GM23338 (cell line): ENCODE measurements around the gene FLOT2. TPM values are rescaled to one million over a fixed set of nuclear protein-coding genes. Genes with fewer than 3 reads are reported as not detected.

Experiments used
- ATAC-seq: fragments of 200-7000 bp; cut with Tn5 transposase; 3 replicates; pipeline ENCODE4 v1.9.1; 2020
- DNase-seq: peaks from one replicate; pipeline ENCODE4 v3.0.0-alpha.2; 2015; ENCODE audit warnings: low spot score
- H2AFZ ChIP-seq: fragments of 200-600 bp; sonication (generic); 2 replicates; pipeline ENCODE4 v1.8.0; 2016; ENCODE audit warnings: antibody characterized with exemption, mild to moderate bottlenecking, moderate library complexity
- H3F3A ChIP-seq: fragments of 200-600 bp; sonication (generic); replicated peaks from 2 replicates; pipeline ENCODE4 v1.8.0; 2017; ENCODE audit warnings: antibody characterized with exemption, mixed run types, low read depth
- H3K27ac ChIP-seq: fragments of 200-600 bp; sonication (generic); 2 replicates; pipeline ENCODE4 v1.6.1; 2016; ENCODE audit warnings: low read depth
- H3K27me3 ChIP-seq: fragments of 200-600 bp; sonication (generic); 2 replicates; pipeline ENCODE4 v1.8.0; 2016; ENCODE audit warnings: mild to moderate bottlenecking, mixed run types, moderate library complexity; ENCODE audit not compliant: insufficient read depth
- H3K36me3 ChIP-seq: fragments of 200-600 bp; sonication (generic); 2 replicates; pipeline ENCODE4 v1.8.0; 2016; ENCODE audit warnings: mild to moderate bottlenecking; ENCODE audit not compliant: insufficient read depth
- H3K4me1 ChIP-seq: fragments of 200-600 bp; sonication (generic); 2 replicates; pipeline ENCODE4 v1.8.0; 2016; ENCODE audit warnings: mild to moderate bottlenecking, moderate library complexity; ENCODE audit not compliant: insufficient read depth
- H3K4me2 ChIP-seq: fragments of 200-600 bp; sonication (generic); 2 replicates; pipeline ENCODE4 v1.7.1; 2017; ENCODE audit warnings: mixed run types
- H3K4me3 ChIP-seq: fragments of 200-600 bp; sonication (generic); 2 replicates; pipeline ENCODE4 v1.6.1; 2016; ENCODE audit warnings: mixed run types
- H3K79me2 ChIP-seq: fragments of 200-600 bp; sonication (generic); replicated peaks from 2 replicates; pipeline ENCODE4 v1.8.0; 2017; ENCODE audit warnings: mild to moderate bottlenecking; ENCODE audit not compliant: insufficient read depth
- H3K9me2 ChIP-seq: fragments of 200-600 bp; sonication (generic); 2 replicates; pipeline ENCODE4 v1.8.0; 2017; ENCODE audit not compliant: insufficient read depth
- H4K20me1 ChIP-seq: fragments of 200-600 bp; sonication (generic); replicated peaks from 2 replicates; pipeline ENCODE4 v1.8.0; 2017; ENCODE audit warnings: mild to moderate bottlenecking; ENCODE audit not compliant: insufficient read depth
- H3K27ac Mint-ChIP-seq: 2 replicates; pipeline ENCODE4 v1.8.0; 2020; ENCODE audit warnings: inconsistent platforms, mild to moderate bottlenecking, moderate library complexity, mixed read lengths
- H3K27me3 Mint-ChIP-seq: 3 replicates; pipeline ENCODE4 v1.8.0; 2022; ENCODE audit warnings: low read depth, mild to moderate bottlenecking, moderate library complexity, mixed read lengths, inconsistent platforms; ENCODE audit not compliant: insufficient read depth, poor library complexity
- H3K36me3 Mint-ChIP-seq: 3 replicates; pipeline ENCODE4 v1.8.0; 2021; ENCODE audit warnings: low read depth, mild to moderate bottlenecking, inconsistent platforms, moderate library complexity, mixed read lengths
- H3K4me1 Mint-ChIP-seq: 3 replicates; pipeline ENCODE4 v1.8.0; 2020; ENCODE audit warnings: mild to moderate bottlenecking, inconsistent platforms, mixed read lengths
- H3K4me3 Mint-ChIP-seq: 3 replicates; pipeline ENCODE4 v1.8.0; 2021; ENCODE audit warnings: moderate library complexity, mild to moderate bottlenecking, inconsistent platforms, mixed read lengths
- H3K9me3 Mint-ChIP-seq: 3 replicates; pipeline ENCODE4 v1.8.0; 2020; ENCODE audit warnings: moderate library complexity, mild to moderate bottlenecking, inconsistent platforms, mixed read lengths
- CREB1 ChIP-seq: fragments of 250-450 bp; sonication (Bioruptor Pico); IDR thresholded peaks from 2 replicates; pipeline ENCODE4 v1.5.0; 2020; ENCODE audit warnings: low read depth, mild to moderate bottlenecking, moderate library complexity
- EZH2 ChIP-seq: fragments of 200-600 bp; sonication (generic); IDR thresholded peaks from one replicate; pipeline ENCODE4 v1.8.0; 2017; ENCODE audit warnings: antibody characterized with exemption, mild to moderate bottlenecking, low read depth; ENCODE audit not compliant: unreplicated experiment
- NANOG ChIP-seq: IDR thresholded peaks from 2 replicates; pipeline ENCODE4 v1.6.1; 2016; ENCODE audit warnings: antibody characterized with exemption, borderline replicate concordance
- POLR2AphosphoS5 ChIP-seq: IDR thresholded peaks from 2 replicates; pipeline ENCODE4 v1.6.1; 2016; ENCODE audit warnings: antibody characterized with exemption, low read depth
- REST ChIP-seq: IDR thresholded peaks from one replicate; pipeline ENCODE4 v1.6.1; 2018; ENCODE audit warnings: antibody characterized with exemption; ENCODE audit not compliant: unreplicated experiment
- ZNF331 ChIP-seq: fragments of 250-450 bp; sonication (Bioruptor Pico); IDR thresholded peaks from 2 replicates; pipeline ENCODE4 v1.5.0; 2020; ENCODE audit warnings: low read depth, mild to moderate bottlenecking, moderate library complexity
- polyA plus RNA-seq: library from polyadenylated mRNA; unstranded; fragments of >200 nt; fragmentation: Nextera tagmentation; extraction: Ambion mirVana; gene quantifications from 2 replicates; pipeline ENCODE4 v1.2.1, GENCODE V29; 2016
- total RNA-seq: library from RNA; depleted of rRNA; stranded (reverse); fragments of >200 nt; shearing (Covaris generic); gene quantifications from 2 replicates; pipeline ENCODE4 v1.2.3, GENCODE V29; 2014

FLOT2 gene
- total and polyA plus RNA-seq, 2 experiments from 2014 or later = 49.8 to 66.1 TPM

GRCh38 chr17:28898527-28898955, 1.0 kb upstream of the FLOT2 start:
- DNase-seq (no peak), ATAC-seq (no peak)
- Mint-ChIP-seq H3K4me3 (no peak overlapping the region; the same call in 2 of the 3 replicates), H3K4me1 (peaks cover 34% of the 10 kb centered on the region), H3K27me3 (peaks cover 24% of the 10 kb centered on the region), H3K27ac (no peak overlapping the region), H3K36me3 (peaks cover 29% of the 10 kb centered on the region), H3K9me3 (no peaks in the 10 kb centered on the region; the same call in 1 of the 3 replicates)
- no peaks in the 10 kb centered on the region for H3K9me2 ChIP-seq
- H3K79me2 ChIP-seq = peaks cover 49% of the 10 kb centered on the region
- H3K4me2 ChIP-seq = no peak overlapping the region
- no peak overlapping the region for H2AFZ ChIP-seq
- H3K27ac ChIP-seq = peak overlapping the region; percentile 85
- no peak for TF ChIP-seq EZH2
- no peak for TF ChIP-seq NANOG
- no peak for TF ChIP-seq ZNF331 (CRISPR knock-in tag)
- no peak for TF ChIP-seq REST
- TF ChIP-seq CREB1 (CRISPR knock-in tag) = no peak
- TF ChIP-seq POLR2AphosphoS5 = no peak
- peaks cover 27% of the 10 kb centered on the region for H3K4me1 ChIP-seq
- H3K36me3 ChIP-seq = no peaks in the 10 kb centered on the region; the same call in 1 of the 2 replicates
- H4K20me1 ChIP-seq = peaks cover 15% of the 10 kb centered on the region
- H3K4me3 ChIP-seq = no peak overlapping the region
- peaks cover 46% of the 10 kb centered on the region for H3F3A ChIP-seq
- no peaks in the 10 kb centered on the region for H3K27me3 ChIP-seq

GRCh38 chr17:28897769-28898526, 415 bp upstream of the FLOT2 start:
- Histone ChIP-seq H3K4me2 (peak overlapping the region; percentile 98), H3K4me1 (peaks cover 27% of the 10 kb centered on the region), H4K20me1 (peaks cover 15% of the 10 kb centered on the region), H3F3A (peaks cover 48% of the 10 kb centered on the region), H3K4me3 (peak overlapping the region; percentile 91), H3K27ac (peak overlapping the region; percentile 85), H3K27me3 (no peaks in the 10 kb centered on the region), H3K9me2 (no peaks in the 10 kb centered on the region), H3K79me2 (peaks cover 51% of the 10 kb centered on the region), H3K36me3 (no peaks in the 10 kb centered on the region; the same call in 1 of the 2 replicates), H2AFZ (peak overlapping the region; percentile 70; the same call in 1 of the 2 replicates)
- no peaks in the 10 kb centered on the region; the same call in 2 of the 3 replicates for H3K9me3 Mint-ChIP-seq
- H3K27me3 Mint-ChIP-seq = peaks cover 21% of the 10 kb centered on the region
- H3K4me3 Mint-ChIP-seq = peak overlapping the region; percentile 90
- peak overlapping the region; percentile 92 for H3K27ac Mint-ChIP-seq
- H3K4me1 Mint-ChIP-seq = peaks cover 35% of the 10 kb centered on the region
- H3K36me3 Mint-ChIP-seq = peaks cover 31% of the 10 kb centered on the region
- no peak for TF ChIP-seq CREB1 (CRISPR knock-in tag)
- peak; percentile 27; the same call in 1 of the 2 replicates for TF ChIP-seq POLR2AphosphoS5
- ATAC-seq = peak; percentile 14
- no peak for DNase-seq
